Measurements from ENCODE around the gene PCDH9.
"Not testable (repeated sequence)": the region's sequence is repeated elsewhere in the genome, so short reads cannot be mapped to it uniquely, and the experiment has no call there.

The PCDH9 gene

DNA sequence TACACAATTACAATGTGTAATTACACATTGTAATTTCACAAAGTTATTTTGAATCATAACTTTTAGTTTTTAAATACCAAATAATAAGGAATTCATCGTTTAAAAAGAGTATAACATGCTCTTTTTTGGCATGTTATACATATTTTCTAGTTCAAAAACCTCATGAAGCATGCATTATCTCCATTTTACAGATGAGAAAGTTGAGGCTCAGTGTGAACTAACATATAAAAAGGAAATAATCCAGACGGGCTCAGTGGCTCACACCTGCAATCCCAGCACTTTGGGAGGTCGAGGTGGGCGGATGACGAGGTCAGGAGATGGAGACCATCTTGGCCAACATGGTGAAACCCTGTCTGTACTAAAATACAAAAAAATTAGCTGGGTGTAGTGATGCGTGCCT is 107.9 kb downstream of the PCDH9 start:
- no peak for DNase-seq

DNA sequence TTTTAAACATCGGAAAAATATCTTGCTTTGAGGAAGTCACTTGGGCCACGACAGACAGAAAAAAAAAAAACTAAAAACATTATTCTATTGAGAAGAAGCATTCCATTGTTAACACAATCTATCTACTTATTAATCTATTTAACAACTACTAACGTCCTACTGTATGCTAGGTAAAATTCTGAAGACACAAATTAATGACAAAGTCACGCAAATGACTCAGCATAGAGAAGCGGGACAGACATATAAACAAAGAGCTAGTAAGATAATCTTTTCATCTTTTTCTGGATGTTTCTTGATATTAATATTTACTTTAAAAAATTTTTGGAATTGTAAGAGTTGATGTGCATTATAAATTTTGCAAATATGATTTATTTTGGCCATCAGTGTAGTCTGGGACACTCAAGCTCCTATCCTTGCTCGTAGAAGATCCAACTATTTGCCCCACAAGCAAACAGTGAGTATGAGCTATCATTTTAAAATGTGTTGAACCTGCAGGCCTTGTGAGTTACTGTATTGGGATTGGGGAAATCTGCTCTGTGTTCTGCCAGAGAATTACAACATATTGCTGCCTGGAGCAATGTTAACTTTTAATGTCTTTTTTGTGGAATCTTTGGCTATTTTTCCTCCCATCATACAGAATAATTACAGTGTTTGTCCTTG is 109.1 kb downstream of the PCDH9 start:
- no peak for DNase-seq

DNA sequence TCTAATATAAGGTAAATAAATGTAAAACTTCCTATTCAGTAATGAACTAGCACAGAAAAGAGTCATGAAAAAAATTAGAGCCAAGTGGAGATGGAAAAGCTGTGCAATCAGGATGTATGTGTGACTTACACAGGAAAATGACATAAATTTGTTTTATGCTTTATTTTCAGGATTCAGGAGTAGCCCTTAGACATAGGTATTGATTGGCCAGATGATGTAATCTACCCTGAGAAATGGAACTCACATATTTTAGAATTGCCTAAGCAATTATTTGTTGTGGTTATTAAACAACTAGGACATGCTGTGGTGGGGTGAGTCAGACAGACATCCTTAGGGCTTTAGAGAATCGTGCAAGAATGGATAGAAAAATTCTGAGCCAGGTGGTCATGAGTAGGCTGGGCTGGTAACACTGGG is 110.6 kb downstream of the PCDH9 start:
- no peak for DNase-seq

DNA sequence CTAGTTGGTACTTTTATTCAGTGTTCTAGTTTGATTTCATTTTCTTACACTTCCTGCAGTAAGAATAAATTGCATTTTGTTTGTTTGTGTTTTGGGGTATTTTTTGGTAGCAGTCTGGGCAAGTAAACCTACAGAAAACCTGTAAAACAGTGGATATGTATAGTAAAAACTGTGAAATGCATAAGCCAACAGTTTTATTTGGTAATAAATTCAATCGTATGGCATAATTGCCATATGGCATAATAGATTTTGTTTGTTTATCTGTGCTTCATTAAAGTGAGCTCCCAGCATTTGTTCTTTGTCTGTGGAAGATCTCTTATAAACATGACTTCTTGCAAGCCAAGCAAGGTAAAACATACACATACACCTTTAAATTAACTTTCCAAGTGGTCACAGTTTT is 111.9 kb downstream of the PCDH9 start:
- no peak for DNase-seq

DNA sequence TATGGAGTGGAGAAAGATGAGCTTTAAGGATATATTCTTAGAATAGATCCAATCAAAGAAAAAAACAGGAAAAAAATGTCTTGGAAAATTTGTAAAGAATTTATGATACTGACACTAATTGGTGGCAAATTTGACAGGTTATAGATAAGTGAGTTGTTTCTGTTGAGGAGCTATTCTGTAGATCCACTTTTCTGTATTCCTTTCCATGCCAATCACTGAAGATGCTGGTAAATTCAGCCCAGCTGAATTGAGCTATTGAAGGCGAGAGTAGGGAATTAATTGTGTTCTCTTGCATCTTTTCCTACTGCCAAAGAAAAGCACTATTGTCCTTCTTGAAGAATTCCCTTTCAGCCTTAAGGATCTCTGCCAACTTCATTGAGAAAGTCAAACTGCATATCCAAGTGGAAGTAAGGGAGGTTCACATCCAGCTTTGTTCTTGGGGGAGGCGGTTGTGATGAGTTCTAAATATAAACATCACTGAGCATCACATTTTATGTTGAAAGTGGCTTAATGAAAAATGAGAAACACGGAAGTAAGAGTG is 113.1 kb downstream of the PCDH9 start:
- DNase-seq: no peak

DNA sequence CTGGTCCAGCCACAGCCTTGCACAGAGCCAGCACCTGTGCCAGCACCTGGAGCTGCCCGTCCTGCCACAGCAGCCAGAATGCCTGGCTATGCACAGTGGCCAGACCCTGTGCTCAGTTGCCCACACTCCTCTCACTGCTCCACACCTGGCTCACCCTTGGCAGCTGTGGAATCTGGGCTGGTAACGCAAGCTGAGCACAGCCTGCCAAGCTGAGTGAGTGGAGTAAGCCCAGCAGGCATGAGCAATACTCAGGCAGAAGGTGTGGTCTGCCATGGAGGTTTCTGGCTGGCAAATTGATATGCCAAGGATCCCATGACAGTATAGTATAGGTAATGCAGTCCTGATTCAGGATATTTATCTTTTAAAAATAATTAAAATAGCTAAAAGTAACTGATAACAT is 122.2 kb downstream of the PCDH9 start:
- DNase-seq: no peak

DNA sequence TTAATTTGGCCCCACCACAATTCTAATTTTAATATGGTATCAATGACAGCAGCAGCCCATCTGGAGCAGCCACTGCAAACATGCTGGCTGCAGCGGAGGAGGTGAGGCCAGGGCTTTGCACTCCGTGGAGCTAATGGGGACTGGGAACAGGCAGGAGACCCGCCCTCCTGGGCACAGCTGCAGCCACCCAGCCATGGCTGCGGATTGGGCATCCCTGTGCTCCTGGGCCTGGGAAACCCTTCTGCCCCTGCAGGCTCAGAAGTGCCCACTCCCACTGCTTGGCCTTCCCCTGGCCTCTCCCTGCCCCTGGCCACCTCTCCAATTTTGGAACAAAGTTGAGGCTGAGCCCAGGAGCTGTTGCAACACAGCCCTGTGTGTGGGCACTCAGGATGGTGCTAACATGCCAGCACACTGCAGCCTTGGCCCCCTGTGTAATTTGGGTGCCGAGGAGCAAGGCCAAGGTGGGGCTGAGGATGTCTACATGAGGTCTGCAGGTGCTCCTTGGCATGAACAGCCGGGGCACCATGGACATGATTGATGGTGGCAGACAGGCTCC is 123.6 kb downstream of the PCDH9 start:
- DNase-seq: no peak

DNA sequence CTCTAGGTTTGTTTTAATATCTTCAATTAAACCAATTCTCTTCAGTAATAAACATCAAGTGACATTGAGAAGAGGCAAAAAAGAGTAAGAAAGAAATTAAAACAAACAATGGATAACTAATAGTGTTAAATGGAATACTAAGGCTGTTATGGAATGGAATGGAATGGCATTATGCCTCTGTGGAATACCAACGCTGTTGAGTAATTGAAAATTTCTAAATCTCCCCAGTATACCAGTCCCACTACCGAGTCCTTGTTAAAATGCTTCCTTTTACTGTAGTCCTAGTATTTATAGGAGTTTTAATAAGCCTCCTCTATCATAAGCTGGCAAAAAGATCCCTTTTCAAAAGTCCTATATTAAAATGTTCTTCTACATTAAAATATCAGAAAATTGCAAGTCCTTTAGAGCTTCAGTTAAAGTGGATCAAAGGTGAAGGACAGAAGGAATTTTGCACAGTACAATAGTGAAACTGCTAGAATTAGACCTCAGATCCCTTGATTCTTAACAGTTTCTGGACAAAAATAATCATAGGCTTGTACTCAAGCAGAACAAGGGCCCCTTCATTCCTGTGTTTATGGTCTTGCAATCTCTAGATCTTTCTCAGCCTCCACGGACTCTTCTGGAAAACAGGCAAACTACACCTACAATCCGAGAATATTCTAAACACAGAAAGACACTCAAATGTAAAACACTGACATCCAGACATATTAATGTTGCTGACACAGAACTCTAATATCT is 128.2 kb downstream of the PCDH9 start:
- DNase-seq: no peak

DNA sequence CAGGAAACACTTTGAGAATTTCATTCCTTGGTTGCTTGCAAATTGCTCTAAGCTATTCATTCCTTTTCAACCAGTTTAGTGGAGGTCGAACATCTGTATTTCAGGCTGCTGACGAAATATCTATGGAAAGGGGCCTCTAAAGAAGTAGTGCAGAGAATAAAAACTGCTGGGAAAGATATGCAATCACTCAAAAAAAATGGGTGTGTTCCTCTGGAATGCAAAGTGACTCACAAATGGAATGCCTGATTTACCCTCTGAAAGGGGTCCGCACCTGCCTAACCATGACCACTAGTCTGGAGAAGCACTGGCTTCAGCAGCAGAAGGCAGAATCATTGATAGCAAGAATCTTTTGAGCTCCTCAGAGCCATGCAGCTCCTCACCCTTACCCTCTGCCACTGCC is 129.4 kb downstream of the PCDH9 start:
- no peak for DNase-seq

DNA sequence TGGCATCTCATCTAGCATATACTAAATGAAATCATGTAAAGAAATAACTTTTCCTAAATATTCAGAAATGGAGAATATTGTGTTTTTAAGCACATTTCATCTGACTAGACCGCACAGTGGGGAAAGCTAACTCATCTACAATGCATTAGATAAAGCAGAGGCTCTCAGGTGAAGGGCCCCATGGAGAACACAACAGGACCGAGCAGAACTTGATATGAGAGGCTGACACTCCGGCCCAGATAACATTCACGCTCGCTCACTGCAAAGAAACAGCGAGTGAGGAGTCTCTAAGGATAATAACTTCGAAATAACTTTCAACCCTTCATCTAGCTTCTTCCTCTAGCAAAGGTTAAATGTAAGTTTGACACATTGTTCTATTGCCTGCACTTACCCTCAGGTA is 130.6 kb downstream of the PCDH9 start:
- no peak for DNase-seq

DNA sequence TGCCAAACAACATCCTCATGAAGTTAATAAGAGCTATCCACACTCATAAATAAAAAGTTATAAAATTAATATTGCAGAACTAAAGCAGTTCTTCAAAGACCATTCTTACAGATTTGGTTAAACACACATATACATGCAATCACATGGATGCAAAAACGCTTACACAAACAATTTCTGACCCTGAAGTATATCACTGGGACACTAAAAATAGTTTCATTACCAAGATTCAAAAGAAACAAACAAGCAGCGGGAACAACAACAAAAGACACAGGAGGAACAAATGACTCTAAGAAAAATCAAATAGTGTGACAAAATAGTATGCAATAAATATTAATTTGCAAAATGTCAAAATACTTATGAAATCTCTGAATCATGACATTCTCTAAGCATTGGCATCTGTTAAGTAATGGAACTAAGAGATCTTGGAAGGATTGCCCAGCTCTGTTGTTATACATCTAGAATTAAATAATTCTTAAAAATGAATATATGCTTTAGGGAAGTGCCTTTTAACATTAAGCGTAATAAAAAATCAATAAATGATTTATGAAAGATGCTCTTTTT is 132.2 kb downstream of the PCDH9 start:
- no peak for DNase-seq

DNA sequence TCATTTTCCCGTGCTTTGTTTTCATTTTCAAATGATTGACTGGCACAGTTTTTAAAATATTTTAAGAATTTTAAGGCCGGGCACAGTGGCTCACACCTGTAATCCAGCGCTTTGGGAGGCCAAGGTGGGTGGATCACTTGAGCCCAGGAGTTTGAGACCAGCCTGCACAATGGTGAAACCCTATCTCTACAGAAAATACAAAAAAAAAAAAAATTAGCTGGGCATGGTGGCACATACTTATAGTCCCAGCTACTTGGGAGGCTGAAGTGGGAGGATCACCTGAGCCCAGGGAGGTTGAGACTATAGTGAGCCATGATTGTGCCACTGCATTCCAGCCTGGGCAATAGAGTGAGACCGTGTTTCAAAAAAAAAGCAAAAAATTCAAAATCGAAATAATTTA is 133.2 kb downstream of the PCDH9 start:
- not testable (repeated sequence) for DNase-seq

DNA sequence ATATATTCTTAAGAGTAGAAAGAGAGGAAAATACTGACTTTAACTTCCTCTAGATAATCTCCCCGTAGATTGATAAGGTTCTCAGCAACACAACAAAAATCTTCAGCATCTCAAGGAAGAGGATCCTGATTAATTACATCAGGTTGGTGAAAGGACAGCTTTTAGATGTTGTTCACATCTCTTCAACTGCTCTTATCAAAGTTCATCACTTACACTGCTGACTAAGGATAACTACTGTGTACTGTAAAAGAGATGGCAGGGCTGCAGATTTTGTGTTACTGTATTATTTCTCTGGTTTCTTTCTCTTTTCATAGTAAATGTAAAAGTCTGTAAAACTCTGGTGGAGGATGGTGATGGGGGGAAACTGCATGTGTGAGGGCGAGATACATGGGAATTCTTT is 133.7 kb downstream of the PCDH9 start:
- DNase-seq: no peak

DNA sequence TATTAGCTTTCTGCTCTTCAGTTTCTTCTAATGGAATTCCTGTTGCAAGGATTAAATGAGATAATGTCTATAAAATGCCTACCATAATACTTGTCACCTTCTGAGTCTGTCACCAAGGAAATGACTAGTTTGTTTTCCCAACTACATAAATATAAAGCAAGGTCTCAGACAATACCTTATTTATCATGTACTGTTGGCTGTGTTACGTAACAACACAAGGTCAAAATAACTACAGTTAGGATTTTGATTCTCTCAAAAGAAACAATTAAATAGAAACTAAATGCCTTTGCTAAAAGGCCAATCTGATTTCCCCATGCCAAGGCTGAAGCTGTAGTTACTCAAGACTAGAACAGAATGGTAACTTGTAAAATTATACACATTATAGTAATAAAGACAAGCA is 134.5 kb downstream of the PCDH9 start:
- no peak for DNase-seq

DNA sequence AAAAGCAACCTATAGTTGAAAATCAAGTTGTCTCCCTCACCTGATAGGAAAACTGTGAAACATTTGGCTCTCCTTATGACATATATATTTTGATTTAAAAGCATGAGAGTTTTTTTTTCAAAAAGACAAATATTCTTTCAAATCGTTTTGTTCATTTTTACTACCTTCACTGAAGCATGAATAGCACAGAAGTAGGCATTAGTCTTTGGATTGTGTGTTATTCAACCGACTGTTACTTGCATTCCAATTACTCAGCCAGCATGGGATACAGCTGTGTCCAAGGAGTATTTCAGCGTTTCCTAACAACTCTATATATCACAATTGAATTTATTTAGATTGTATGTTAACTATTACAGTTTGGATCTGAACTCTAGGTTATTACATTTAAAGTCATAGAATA is 135.2 kb downstream of the PCDH9 start:
- no peak for DNase-seq

DNA sequence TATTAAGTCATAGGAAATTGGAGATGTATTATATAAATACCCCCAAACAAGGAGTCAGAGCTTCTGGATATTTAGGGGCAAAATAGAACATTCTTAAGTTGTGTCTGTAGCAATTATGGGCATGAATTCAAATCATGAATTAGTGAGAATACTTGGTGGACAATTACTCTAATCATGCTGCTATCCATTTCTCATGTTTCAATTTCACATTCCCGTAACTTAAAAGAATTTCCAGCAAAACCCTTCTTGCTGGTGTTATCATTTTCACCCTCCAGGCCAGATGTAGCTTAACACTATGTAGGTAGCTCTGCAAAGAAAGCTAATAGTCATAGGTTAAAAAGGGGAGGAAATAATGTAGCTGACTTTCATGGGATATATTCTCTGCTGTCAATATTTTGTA is 136.1 kb downstream of the PCDH9 start:
- DNase-seq: no peak

DNA sequence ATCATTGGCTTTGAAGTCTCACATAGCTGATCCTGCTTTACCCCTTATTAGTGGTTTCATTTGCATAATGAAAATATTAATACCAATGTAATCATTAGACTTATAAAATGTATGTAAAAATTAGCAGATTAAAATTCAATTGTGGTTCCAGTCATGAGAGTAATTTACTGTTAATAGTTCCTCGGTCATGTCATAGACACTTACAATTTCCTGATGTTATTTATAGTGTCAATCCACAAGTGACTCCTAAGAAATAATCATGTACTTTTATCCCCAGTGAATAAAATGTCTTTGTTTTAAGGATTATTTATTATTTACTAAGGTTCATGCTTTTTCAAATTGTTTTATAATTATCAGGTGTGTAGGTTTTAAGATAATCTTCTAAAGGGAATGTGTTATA is 138.5 kb downstream of the PCDH9 start:
- no peak for DNase-seq

DNA sequence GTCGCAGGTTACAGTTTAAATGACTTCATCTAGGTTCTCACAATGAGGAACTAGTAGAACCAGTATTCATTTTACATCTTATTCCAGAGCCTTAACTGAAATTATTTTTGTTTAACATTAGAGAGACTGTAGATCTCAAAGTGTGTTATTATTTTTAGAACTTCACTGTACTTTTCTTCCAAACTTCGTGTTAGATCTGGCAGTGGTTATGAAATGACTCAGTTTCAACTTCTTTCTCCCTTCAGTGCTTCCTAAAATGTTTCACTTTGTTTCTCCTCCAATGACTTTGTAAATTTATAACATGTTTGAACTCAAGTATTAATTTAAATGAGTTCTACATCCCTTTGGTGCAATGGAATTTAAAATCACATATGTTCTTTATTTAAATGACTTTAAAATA is 139.3 kb downstream of the PCDH9 start:
- DNase-seq: no peak

DNA sequence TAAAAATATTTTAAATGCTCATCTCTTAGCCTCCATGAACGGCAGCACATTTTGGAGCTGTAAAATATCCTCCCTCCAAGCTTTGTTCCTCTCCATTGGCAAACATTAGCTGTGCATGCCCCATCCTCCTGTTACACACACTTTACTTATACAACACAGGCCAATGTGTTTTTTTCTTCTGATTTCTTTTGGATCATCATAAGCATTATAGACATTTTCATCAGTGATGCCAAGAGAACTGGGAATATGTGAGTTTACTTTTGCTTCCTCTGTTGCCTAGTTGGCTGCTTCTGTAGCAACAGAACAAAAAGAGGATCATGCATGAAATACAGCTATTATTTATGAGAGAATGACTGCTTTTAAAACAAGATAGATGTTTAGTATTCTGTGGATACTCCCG is 142.6 kb downstream of the PCDH9 start:
- no peak for DNase-seq

DNA sequence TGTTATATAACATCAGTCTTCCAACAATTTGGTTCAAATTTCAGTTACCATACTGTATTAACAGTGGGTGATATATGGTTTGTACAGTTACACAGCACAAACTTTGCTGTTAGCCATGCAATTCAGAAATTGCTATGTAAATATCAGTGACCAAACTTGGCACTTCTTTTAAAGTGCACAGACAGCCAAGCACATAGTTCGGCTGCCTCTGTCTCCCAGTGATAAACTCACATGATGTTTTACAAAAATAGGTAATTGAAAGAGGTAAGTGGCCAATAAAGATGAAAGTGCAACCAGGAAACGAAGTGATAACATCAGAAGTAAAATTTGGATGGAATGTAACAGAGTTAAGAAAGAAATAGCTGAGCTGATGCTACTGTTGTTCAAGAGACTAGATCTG is 143.9 kb downstream of the PCDH9 start:
- DNase-seq: no peak

DNA sequence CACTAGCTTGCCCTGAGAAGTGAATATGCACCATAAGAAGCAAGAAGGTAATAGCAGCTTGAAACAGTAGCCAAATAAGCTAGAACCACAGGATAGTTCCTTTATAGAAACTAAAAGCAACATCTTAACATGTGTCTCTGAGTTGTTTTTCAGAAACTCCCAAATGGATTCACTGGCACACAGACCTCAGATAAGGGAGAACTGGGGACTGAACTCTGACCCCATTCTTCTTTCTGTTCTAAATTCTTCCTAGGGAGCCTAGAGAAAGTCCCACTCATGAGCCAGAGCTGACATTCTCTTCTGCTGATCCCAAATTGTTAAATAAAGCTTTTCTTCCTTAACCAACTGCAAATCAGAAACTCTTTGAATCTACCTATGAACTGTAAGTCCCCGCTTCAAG is 146.1 kb downstream of the PCDH9 start:
- DNase-seq: no peak

DNA sequence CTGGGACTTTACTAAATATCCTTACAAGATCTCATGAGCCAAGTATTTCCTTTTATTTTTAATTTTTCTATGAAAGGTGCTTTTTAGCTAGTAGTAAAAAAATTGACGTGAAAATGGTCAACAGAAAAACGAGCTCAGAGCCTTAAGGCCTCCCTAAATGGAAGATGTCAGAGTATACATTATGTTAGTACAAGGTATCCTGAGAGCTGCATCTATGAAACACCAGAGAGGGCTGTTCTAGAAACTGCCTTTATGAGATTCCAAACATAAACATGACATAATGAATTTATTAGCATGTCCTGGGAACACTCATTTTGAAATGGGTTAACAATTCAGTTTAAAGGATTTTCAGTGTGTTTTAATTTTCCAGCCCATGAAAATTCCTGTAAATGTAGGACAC is 146.6 kb downstream of the PCDH9 start:
- DNase-seq: no peak

DNA sequence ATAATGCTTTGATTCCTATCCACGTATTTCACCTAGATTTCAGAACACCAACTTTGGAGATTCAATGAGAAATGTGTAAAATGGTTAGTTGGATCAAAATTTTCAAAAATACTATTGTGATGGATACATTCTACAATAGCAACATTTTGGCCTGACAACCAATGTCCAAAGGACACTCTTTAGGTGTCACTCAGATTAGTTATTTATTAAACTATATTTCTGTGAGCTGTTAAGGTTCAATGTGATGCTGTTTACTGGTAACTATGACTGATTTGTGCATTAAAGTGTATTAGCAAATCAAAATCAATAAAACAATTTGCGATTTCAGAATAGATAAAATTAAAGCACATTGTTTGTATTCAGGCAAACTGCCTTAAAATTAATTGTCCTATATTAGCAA is 149.8 kb downstream of the PCDH9 start:
- DNase-seq: no peak

DNA sequence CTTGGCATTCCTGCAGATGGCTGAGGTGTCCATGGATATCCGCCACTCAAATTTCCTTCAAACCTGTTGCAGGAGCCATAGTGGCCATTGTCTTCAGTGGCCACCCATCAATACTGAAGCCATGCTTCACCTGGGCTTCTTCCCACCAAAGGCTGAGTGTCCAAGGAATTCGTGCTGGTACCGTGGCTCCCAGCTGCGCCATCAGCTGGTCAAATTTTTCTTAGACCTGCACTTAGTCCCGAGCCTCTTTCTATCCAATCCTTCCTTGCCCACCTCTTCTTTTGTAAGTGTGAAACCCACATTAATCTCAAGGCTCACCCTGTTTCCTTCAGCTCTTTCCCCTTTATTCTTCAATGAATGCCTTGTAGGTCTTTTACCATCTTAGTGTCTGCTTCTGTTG is 152.1 kb downstream of the PCDH9 start:
- no peak for DNase-seq

Data from SIG-M5 (cell line).